ENCODE measurements around the gene CACNG1.
"Not testable (repeated sequence)": the region's sequence is repeated elsewhere in the genome, so short reads cannot be mapped to it uniquely, and the experiment has no call there.

Gene CACNG1

GRCh38 chr17:67079491-67079890 lies 35.1 kb downstream of the CACNG1 start:
- DNase-seq (ENCODE audit: low spot score): no peak

DNA sequence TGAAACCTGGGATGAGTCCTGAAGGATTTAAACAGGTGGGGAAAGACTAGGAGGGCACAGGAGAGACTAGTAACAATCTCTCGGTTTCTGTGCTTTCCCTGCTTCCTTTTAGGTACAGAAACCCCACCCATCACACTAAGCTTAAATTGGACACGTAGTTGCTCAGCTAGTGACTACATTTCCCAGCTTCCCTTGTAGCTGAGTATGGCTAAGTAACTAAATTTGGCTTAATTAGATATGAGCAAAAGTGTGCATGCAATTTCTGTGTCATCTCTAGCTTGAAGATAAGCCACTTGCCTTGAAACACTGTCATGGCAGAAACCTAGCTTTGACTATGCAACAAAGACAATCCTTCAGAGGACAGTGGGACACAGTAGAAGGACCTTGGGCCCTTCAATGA lies 36.5 kb downstream of the CACNG1 start:
- DNase-seq (ENCODE audit: low spot score): no peak

DNA sequence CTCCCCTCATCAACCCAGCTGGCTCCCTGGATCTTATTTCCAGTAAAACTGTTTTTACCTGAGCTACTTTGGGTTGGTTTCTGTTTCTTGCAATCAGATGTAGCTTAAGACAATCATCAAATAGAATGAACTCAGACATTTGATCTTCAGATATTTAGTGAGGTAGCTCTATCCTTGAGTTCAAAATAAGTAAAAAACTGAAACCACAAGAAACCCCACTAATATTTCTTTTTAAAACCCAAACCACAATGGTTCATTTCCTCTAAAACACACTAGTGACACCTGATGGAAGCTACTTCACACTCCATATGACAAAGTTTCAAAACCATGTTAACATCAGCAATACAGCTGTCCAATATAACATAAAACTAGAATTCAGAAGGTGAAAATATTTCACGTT lies 37.8 kb downstream of the CACNG1 start:
- no peak for DNase-seq (ENCODE audit: low spot score)

GRCh38 chr17:67085406-67085805 lies 41.1 kb downstream of the CACNG1 start:
- DNase-seq (ENCODE audit: low spot score): no peak

DNA sequence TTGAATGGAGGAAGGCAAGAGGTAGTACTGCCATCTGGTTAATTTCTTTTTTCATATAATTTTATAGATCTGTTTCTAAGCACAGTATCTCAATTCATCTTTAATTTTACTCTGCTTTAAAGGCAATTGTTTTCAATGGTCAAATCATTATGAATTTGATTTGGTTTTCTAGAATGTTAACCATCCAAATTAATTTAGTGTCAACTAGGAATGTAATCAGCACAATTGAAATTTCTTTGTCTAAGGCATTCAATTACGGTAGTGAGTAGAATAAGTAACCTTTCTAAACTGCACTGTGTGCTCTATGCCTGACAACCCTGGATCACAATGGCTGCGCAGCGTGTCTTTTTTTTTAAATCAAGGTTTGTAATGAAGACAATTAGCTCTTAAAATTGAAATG lies 44.3 kb downstream of the CACNG1 start:
- DNase-seq (ENCODE audit: low spot score): no peak

GRCh38 chr17:67090341-67090740 lies 46.0 kb downstream of the CACNG1 start:
- DNase-seq (ENCODE audit: low spot score): no peak

DNA sequence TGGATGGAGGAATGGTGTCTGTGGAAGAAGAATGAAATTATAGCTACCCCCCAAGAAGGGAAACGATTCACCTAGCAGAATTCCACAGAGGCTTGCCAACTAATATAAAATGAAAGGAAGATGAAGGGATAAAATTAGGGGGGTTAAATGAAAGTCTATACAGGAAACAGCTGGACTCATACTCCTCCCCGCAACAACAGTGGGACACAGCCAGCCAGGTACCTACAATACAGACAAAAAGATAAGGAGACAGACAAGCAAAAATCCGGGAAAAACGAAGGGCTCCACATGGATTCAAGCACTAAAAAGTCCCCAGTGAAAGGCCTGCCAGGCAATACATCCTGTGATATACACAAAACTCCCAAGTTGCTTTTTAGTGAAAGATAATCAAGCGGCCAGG lies 47.9 kb downstream of the CACNG1 start:
- no peak for DNase-seq (ENCODE audit: low spot score)

DNA sequence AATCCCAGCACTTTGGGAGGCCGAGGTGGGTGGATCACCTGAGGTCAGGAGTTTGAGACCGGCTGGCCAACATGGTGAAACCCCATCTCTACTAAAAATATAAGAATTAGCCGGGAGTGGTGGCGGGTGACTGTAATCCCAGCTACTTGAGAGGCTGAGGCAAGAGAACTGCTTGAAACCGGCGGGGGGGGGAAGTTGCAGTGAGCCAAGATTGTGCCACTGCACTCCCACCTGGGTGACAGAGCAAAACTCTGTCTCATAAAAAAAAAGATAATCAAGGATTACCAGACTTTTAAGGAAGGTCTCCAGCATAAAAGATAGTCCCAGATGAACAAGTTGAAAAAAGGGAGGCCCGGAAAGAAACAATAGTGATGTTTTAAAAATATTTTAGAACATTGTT lies 48.4 kb downstream of the CACNG1 start:
- DNase-seq (ENCODE audit: low spot score): not testable (repeated sequence)

GRCh38 chr17:67093348-67093747 lies 49.0 kb downstream of the CACNG1 start:
- no peak for DNase-seq (ENCODE audit: low spot score)

DNA sequence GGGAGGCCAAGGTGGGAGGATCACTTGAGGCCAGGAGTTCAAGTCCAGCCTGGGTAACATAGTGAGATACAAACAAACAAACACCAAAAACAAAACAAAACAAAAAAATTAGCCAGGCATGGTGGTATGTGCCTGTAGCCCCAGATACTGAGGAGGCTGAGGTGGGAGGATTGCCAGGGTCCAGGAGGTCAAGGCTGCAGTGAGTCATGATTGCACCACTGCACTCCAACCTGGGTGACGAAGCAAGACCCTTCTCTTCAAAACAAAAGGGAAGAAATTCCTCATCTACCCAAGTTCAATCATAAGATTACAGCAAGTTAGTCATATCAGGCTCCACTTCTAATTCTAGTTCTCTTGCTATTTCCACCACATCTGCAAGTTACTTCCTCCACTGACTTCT lies 50.9 kb downstream of the CACNG1 start:
- not testable (repeated sequence) for DNase-seq (ENCODE audit: low spot score)

GRCh38 chr17:67095803-67096202 lies 51.4 kb downstream of the CACNG1 start:
- DNase-seq (ENCODE audit: low spot score): no peak

GRCh38 chr17:67096609-67097008 lies 52.3 kb downstream of the CACNG1 start:
- DNase-seq (ENCODE audit: low spot score): no peak

- no peak for DNase-seq (ENCODE audit: low spot score)
Measured at GRCh38 chr17:67098006-67098405, 53.7 kb downstream of the CACNG1 start.

DNA sequence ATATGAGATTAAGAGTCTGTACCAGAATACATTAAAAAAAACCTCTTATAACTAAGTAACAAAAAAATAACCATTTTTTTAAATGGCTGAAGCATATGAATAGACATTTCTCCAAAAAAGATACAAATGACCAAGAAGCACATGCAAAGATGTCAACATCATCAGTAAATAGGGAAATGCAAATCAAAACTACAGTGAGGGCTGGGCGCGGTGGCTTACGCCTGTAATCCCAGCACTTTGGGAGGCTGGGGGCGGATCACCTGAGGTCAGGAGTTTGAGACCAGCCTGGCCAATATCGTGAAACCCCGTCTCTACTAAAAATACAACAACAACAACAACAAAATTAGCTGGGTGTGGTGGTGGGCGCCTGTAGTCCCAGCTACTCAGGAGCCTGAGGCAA lies 60.3 kb downstream of the CACNG1 start:
- DNase-seq (ENCODE audit: low spot score): not testable (repeated sequence)

DNA sequence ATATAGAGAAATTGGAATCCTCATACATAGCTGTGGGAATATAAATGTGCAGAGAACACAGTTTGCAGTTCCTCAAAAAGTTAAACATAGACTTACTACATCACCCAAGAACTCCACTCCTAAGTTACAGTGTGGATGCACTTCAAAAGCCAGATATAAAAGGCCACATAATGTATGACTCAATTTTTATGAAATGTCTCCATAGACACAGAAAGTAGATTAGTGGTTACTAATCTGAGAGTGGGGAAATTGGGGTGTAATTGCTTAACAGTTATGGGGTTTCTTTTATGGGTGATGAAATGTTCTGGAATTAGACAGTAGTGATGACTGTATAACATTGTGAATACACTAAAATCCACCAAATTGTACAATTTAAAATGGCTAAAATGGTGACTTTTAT lies 60.9 kb downstream of the CACNG1 start:
- no peak for DNase-seq (ENCODE audit: low spot score)
